Fibroblast of mammary gland (primary cell): ENCODE measurements around the gene GMPS.
A peak's percentile ranks its signal among the peaks of the same experiment; 100 is the strongest.
"Not testable (repeated sequence)": the region's sequence is repeated elsewhere in the genome, so short reads cannot be mapped to it uniquely, and the experiment has no call there.

ENCODE experiments used
- DNase-seq: peaks from one replicate; pipeline ENCODE4 v3.0.0-alpha.2; 2010; ENCODE audit warnings: low read depth
- H3K4me3 ChIP-seq: 2 replicates; pipeline ENCODE4 v1.5.1; 2011; ENCODE audit warnings: low read depth, mild to moderate bottlenecking, low read length, moderate library complexity; ENCODE audit not compliant: control insufficient read depth
- TF ChIP-seq, protein P1 (sequence below): conservative IDR thresholded peaks from 2 replicates; pipeline ENCODE4 v1.5.1; 2011; ENCODE audit warnings: low read depth, low read length, inconsistent platforms; ENCODE audit not compliant: control insufficient read depth, insufficient read depth

The GMPS gene

DNA sequence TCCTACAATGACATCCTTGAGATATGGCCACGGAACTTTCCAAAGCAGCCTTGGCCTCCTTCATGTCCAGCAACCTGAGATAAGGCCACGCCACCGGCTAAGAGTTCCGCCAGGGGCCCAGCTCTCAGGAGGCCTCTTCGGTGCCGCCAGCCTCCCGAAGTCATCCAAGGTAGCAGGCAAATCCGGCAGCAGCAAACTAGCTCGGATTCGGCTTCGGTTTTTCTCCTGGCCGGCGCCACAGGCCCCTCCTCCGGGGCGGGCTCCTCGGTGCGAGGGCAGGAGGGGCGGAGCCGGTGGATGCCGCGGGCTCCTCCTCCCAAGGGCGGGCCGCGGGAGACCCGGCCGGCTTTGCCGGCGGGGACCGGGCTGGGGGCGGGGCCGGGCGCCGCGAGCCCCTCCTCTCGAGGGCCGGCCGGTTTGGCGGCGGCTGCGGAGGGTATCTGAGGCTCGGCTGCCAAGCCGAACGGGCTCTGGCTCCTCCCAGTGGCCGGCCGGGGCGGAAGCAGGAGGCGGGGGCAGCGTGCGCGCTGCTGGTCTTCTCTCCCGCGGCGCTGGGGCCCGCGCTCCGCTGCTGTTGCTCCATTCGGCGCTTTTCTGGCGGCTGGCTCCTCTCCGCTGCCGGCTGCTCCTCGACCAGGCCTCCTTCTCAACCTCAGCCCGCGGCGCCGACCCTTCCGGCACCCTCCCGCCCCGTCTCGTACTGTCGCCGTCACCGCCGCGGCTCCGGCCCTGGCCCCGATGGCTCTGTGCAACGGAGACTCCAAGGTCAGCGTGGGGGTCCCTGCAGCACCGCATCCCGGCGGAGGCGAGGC, at the start of gene GMPS:
Gene GMPS (plus strand): TSS at position 518 of the 812 bp plus-strand sequence. CDS start 221 bp downstream, at position 739.
- peak; percentile 84 for DNase-seq
- TF ChIP-seq, protein P1, sequence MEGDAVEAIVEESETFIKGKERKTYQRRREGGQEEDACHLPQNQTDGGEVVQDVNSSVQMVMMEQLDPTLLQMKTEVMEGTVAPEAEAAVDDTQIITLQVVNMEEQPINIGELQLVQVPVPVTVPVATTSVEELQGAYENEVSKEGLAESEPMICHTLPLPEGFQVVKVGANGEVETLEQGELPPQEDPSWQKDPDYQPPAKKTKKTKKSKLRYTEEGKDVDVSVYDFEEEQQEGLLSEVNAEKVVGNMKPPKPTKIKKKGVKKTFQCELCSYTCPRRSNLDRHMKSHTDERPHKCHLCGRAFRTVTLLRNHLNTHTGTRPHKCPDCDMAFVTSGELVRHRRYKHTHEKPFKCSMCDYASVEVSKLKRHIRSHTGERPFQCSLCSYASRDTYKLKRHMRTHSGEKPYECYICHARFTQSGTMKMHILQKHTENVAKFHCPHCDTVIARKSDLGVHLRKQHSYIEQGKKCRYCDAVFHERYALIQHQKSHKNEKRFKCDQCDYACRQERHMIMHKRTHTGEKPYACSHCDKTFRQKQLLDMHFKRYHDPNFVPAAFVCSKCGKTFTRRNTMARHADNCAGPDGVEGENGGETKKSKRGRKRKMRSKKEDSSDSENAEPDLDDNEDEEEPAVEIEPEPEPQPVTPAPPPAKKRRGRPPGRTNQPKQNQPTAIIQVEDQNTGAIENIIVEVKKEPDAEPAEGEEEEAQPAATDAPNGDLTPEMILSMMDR: no peak
- H3K4me3 ChIP-seq: peak within 1 kb of the TSS; percentile 68

DNA sequence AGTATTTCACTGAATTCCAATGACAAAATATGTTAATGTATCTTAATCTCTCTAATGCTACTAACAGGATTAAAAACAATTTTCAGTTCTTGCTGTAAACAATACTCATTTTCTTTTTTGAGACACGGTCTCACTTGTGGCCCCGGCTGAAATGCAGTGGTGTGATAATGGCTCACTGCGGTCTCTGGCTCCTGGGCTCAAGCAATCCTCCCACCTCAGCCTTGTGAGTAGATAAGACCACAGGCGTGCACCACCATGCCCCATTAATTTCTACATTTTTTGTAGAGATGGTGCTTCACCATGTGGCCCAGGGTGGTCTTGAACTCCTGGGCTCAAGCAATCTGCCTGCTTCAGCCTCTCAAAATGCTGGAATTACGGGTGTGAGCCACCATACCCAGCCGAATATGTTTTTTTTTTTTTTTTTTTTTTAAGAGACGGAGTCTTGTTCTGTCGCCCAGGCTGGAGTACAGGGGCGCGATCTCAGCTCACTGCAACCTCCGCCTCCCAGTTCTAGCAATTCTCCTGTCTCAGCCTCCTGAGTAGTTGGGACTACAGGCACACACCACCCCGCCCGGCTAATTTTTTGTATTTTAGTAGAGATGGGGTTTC, 41.9 kb upstream of the GMPS start:
- DNase-seq, H3K4me3 ChIP-seq: not testable (repeated sequence)

DNA sequence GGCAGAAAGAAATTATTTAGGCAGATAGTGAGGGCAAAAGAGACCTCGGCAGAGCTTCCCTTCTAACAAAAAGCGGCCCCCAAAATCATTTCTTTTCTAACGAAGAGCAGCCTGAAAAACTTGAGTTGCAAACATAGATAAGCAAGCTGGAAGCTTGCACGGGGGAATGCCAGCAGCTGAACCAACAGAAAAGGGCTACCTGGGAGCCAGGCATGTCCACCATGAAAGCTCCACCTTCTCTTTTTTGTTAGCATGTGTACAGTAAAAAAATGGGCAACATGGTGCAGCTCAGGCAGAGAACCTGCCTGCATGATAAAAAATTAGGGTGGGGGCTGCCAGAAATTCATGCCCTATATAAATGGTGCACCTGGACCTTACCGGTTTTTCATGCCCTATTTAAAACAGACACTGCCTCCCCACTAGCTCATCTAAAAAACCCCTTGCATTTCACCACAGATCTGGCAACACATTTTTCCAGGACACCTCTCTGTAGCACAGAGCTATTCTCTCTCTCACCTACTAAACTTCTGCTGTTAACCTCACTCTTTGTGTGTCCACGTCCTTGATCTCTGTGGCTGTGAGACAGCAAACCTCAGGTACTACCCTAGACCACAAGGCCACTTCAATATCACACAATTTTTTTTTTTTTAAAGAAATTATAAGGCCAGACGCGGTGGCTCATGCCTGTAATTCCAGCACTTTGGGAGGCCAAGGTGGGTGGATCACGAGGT, 34.9 kb upstream of the GMPS start:
- TF ChIP-seq, protein P1: no peak
- DNase-seq: no peak
- H3K4me3 ChIP-seq: no peak overlapping the region

DNA sequence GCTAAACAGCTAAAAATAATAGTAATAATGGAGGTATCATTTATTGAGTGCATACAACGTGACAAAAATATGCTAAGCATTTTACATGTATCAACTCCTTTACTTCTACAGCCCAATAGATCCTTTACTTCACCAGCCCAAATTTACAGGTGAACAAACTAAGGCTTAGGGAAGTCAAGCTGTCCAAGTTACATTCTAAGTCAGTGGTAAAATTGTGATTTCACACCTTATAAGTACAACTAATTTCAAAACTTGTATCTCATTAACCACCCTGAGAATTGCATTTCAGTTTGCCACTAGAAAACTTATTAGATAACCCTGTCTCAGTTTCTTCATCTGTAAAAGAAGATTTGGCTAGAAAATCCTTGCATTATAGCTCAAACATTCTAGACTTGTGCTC, 26.9 kb upstream of the GMPS start:
- TF ChIP-seq, protein P1: no peak
- no peak for DNase-seq
- no peak overlapping the region for H3K4me3 ChIP-seq

DNA sequence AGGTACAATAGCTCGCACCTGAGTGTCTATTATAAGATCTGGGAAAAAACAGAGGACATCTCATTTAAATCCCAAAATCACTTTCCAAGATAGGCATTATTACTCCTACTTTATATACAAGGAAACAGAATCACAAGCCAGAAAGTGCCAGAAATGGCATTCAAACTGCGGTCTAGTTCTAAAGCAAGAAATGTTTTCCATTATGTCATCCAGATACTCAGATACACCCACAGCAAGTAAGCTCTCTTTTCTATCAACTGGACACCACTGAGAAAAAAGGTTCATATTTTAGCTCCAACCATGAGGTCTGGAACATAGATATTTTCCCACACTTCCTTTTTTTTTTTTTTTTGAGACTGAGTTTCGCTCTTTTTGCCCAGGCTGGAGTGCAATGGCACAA, 24.3 kb upstream of the GMPS start:
- TF ChIP-seq, protein P1: no peak
- DNase-seq: peak; percentile 32
- H3K4me3 ChIP-seq: no peak overlapping the region

DNA sequence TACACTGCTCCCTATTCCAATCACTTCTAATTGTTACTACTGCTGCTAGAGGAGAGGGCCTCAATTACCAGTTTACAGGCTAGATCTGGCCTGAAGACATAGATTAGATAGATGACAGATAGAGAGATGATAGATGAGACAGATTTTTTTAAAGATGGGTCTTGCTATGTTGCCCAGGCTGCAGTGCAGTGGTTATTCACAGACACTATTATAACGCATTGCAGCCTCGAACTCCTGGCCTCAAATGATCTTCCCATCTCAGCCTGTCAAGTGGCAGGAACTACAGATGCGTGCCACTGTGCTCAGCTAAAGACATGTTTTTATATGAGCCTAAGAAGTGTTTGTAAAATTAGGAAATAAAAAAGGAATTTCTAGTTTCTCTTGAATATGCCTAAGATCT, 22.5 kb upstream of the GMPS start:
- H3K4me3 ChIP-seq: no peak overlapping the region
- no peak for DNase-seq

DNA sequence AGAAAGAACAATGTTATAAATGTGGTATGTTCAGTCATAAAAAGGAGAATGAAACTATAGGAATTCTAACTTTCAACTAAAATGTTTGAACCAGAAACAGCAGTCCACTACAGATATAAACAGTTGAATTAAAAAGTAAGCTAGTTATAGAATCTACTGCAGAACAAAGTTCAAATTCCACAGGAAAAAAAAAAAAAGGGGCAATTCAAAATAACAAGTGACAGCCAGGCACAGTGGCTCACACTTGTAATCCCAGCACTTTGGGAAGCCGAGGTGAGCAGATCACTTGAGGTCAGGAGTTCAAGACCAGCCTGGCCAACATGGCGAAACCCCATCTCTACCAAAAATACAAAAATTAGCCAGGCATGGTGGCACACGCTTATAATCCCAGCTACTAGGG, 21.0 kb upstream of the GMPS start:
- not testable (repeated sequence) for DNase-seq, H3K4me3 ChIP-seq

More for the DNA sequence above, 22.5 kb upstream of the GMPS start:
- TF ChIP-seq, protein P1: no peak
